WTC11 (cell line): ENCODE results near the gene ADM. TPM values are rescaled to one million over a fixed set of nuclear protein-coding genes. Genes with fewer than 3 reads are reported as not detected.
A peak's percentile ranks its signal among the peaks of the same experiment; 100 is the strongest.

ENCODE experiments used
- AFF4 ChIP-seq: sonication (generic); formaldehyde crosslinking; IDR thresholded peaks from 2 replicates; pipeline ENCODE4 v1.8.1; 2023; ENCODE audit warnings: mild to moderate bottlenecking, missing genetic modification reagents, borderline replicate concordance
- E2F5 ChIP-seq: sonication (generic); formaldehyde crosslinking; IDR thresholded peaks from 2 replicates; pipeline ENCODE4 v1.8.1; 2022; ENCODE audit warnings: mild to moderate bottlenecking, moderate library complexity, missing genetic modification reagents
- FOXP1 ChIP-seq: sonication (generic); formaldehyde crosslinking; IDR thresholded peaks from 2 replicates; pipeline ENCODE4 v1.8.0; 2022; ENCODE audit warnings: missing genetic modification reagents, mild to moderate bottlenecking, moderate library complexity, borderline replicate concordance
- GABPB1 ChIP-seq: sonication (generic); formaldehyde crosslinking; IDR thresholded peaks from 2 replicates; pipeline ENCODE4 v1.8.1; 2023; ENCODE audit warnings: mild to moderate bottlenecking, missing genetic modification reagents
- JUN ChIP-seq: sonication (generic); formaldehyde crosslinking; IDR thresholded peaks from 2 replicates; pipeline ENCODE4 v1.8.0; 2023; ENCODE audit warnings: mild to moderate bottlenecking, missing genetic modification reagents
- MLX ChIP-seq: sonication (generic); formaldehyde crosslinking; IDR thresholded peaks from 2 replicates; pipeline ENCODE4 v1.8.1; 2023; ENCODE audit warnings: mild to moderate bottlenecking, missing genetic modification reagents, moderate library complexity
- NFE2L1 ChIP-seq: sonication (generic); formaldehyde crosslinking; IDR thresholded peaks from 2 replicates; pipeline ENCODE4 v1.8.1; 2023; ENCODE audit warnings: missing genetic modification reagents
- NR1H2 ChIP-seq: sonication (generic); formaldehyde crosslinking; IDR thresholded peaks from 2 replicates; pipeline ENCODE4 v1.9.0; 2021; ENCODE audit warnings: mild to moderate bottlenecking, moderate library complexity, missing genetic modification reagents
- TEAD1 ChIP-seq: sonication (generic); formaldehyde crosslinking; IDR thresholded peaks from 2 replicates; pipeline ENCODE4 v1.8.0; 2022; ENCODE audit warnings: mild to moderate bottlenecking, missing genetic modification reagents
- ZNF219 ChIP-seq: sonication (generic); formaldehyde crosslinking; IDR thresholded peaks from 2 replicates; pipeline ENCODE4 v1.8.0; 2023; ENCODE audit warnings: missing genetic modification reagents, mild to moderate bottlenecking, borderline replicate concordance
- ZNF281 ChIP-seq: sonication (generic); formaldehyde crosslinking; IDR thresholded peaks from 2 replicates; pipeline ENCODE4 v1.8.0; 2023; ENCODE audit warnings: mild to moderate bottlenecking, missing genetic modification reagents
- ZNF671 ChIP-seq: fragments of 250-450 bp; sonication (Bioruptor Pico); IDR thresholded peaks from 2 replicates; pipeline ENCODE4 v1.8.0; 2021; ENCODE audit warnings: mild to moderate bottlenecking
- total RNA-seq: library from RNA; stranded (reverse); gene quantifications from 3 replicates; pipeline ENCODE4 v1.2.3, GENCODE V29; 2021
- TF ChIP-seq, protein P1 (sequence below): sonication (generic); formaldehyde crosslinking; IDR thresholded peaks from 2 replicates; pipeline ENCODE4 v1.8.1; 2023; ENCODE audit warnings: mild to moderate bottlenecking, missing genetic modification reagents
- TF ChIP-seq, protein P2 (sequence below): sonication (generic); formaldehyde crosslinking; conservative IDR thresholded peaks from 2 replicates; pipeline ENCODE4 v1.8.1; 2023; ENCODE audit warnings: mild to moderate bottlenecking, low read depth, missing genetic modification reagents, moderate library complexity

ADM gene
- total RNA-seq, 1 experiment from 2014 or later: 18.7 TPM

GRCh38 chr11:10294290-10294953 lies 10.5 kb upstream of the ADM start (continued):
- TF ChIP-seq E2F5: peak; percentile 56; the same call in 1 of the 2 replicates
- no peak for TF ChIP-seq ZNF219
- TF ChIP-seq AFF4 (CRISPR knock-in tag): no peak
- TF ChIP-seq, protein P1, sequence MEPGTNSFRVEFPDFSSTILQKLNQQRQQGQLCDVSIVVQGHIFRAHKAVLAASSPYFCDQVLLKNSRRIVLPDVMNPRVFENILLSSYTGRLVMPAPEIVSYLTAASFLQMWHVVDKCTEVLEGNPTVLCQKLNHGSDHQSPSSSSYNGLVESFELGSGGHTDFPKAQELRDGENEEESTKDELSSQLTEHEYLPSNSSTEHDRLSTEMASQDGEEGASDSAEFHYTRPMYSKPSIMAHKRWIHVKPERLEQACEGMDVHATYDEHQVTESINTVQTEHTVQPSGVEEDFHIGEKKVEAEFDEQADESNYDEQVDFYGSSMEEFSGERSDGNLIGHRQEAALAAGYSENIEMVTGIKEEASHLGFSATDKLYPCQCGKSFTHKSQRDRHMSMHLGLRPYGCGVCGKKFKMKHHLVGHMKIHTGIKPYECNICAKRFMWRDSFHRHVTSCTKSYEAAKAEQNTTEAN: no peak
- TF ChIP-seq JUN: no peak
- TF ChIP-seq, protein P2, sequence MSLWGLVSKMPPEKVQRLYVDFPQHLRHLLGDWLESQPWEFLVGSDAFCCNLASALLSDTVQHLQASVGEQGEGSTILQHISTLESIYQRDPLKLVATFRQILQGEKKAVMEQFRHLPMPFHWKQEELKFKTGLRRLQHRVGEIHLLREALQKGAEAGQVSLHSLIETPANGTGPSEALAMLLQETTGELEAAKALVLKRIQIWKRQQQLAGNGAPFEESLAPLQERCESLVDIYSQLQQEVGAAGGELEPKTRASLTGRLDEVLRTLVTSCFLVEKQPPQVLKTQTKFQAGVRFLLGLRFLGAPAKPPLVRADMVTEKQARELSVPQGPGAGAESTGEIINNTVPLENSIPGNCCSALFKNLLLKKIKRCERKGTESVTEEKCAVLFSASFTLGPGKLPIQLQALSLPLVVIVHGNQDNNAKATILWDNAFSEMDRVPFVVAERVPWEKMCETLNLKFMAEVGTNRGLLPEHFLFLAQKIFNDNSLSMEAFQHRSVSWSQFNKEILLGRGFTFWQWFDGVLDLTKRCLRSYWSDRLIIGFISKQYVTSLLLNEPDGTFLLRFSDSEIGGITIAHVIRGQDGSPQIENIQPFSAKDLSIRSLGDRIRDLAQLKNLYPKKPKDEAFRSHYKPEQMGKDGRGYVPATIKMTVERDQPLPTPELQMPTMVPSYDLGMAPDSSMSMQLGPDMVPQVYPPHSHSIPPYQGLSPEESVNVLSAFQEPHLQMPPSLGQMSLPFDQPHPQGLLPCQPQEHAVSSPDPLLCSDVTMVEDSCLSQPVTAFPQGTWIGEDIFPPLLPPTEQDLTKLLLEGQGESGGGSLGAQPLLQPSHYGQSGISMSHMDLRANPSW (CRISPR knock-in tag): no peak
- no peak for TF ChIP-seq GABPB1
- TF ChIP-seq TEAD1 (CRISPR knock-in tag): no peak
- TF ChIP-seq FOXP1 (CRISPR knock-in tag): no peak
- TF ChIP-seq ZNF671 (CRISPR knock-in tag): no peak
- TF ChIP-seq ZNF281 (CRISPR knock-in tag): 0 out of 2 replicates have a peak, but pooled peaks have one; percentile 23
- TF ChIP-seq NR1H2: no peak
- 0 out of 2 replicates have a peak, but pooled peaks have one; percentile 20 for TF ChIP-seq MLX (CRISPR knock-in tag)
- 0 out of 2 replicates have a peak, but pooled peaks have one; percentile 15 for TF ChIP-seq NFE2L1 (CRISPR knock-in tag)
